GM20000 (cell line): ENCODE data around the gene NGDN.
"Not testable (repeated sequence)": the region's sequence is repeated elsewhere in the genome, so short reads cannot be mapped to it uniquely, and the experiment has no call there.

ENCODE experiments used
- DNase-seq: peaks from one replicate; pipeline ENCODE4 v3.0.0; 2012; ENCODE audit warnings: low spot score
- CTCF ChIP-seq: IDR thresholded peaks from 2 replicates; pipeline ENCODE4 v1.5.1; 2012; ENCODE audit warnings: mild to moderate bottlenecking, control low read depth; ENCODE audit errors: extremely low read depth, missing control alignments

NGDN gene

GRCh38 chr14:23449314-23449713 is 20.2 kb upstream of the NGDN start:
- DNase-seq: no peak
- no peak for TF ChIP-seq CTCF

GRCh38 chr14:23450379-23450778 is 19.1 kb upstream of the NGDN start:
- DNase-seq: no peak
- no peak for TF ChIP-seq CTCF

- no peak for DNase-seq
- no peak for TF ChIP-seq CTCF
Measured at GRCh38 chr14:23452237-23452636, 17.3 kb upstream of the NGDN start.

- DNase-seq: no peak
- no peak for TF ChIP-seq CTCF
Measured at GRCh38 chr14:23454445-23454856, 15.1 kb upstream of the NGDN start.

GRCh38 chr14:23456883-23457586 is 12.5 kb upstream of the NGDN start:
- not testable (repeated sequence) for DNase-seq

GRCh38 chr14:23457587-23458445 is 11.7 kb upstream of the NGDN start:
- TF ChIP-seq CTCF: no peak
- no peak for DNase-seq

GRCh38 chr14:23460960-23461359 is 8.5 kb upstream of the NGDN start:
- DNase-seq: no peak
- no peak for TF ChIP-seq CTCF

- DNase-seq: no peak
- TF ChIP-seq CTCF: no peak
Measured at GRCh38 chr14:23464700-23465099, 4.8 kb upstream of the NGDN start.
